ENCODE measurements around the gene SEBOX.

GRCh38 chr17:28325211-28325610 lies 39.8 kb downstream of the SEBOX start:
- no peak for TF ChIP-seq CTCF (IDR thresholded peaks at IDR 0.05)
- no peak for TF ChIP-seq POLR2A (IDR thresholded peaks at IDR 0.05)

Data from testis (tissue), 2 donors.